H1 (cell line): ENCODE measurements around the gene THUMPD3. TPM values are rescaled to one million over a fixed set of nuclear protein-coding genes. Genes with fewer than 3 reads are reported as not detected.

Source experiments
- E2F6 ChIP-seq: IDR thresholded peaks from 2 replicates; pipeline ENCODE4 v1.6.1; 2012; ENCODE audit warnings: inconsistent platforms
- MAX ChIP-seq: IDR thresholded peaks from 2 replicates; pipeline ENCODE4 v1.6.1; 2012; ENCODE audit warnings: inconsistent platforms
- RAD21 ChIP-seq, 2 experiments: IDR thresholded peaks in 1 of 2; conservative IDR thresholded peaks in 1 of 2; 2 replicates each; pipeline ENCODE4 v1.6.1; 2011; ENCODE audit warnings: low read depth in 2 of 2, low read length in 2 of 2, improper control_type of control experiment in 1 of 2, inconsistent platforms in 1 of 2, mild to moderate bottlenecking in 1 of 2, moderate library complexity in 1 of 2
- SAP30 ChIP-seq: fragments of 300-600 bp; sonication (generic); IDR thresholded peaks from 2 replicates; pipeline ENCODE4 v1.7.1; 2012; ENCODE audit warnings: low read length, moderate library complexity, mild to moderate bottlenecking, inconsistent platforms; ENCODE audit not compliant: insufficient read depth, insufficient replicate concordance
- YY1 ChIP-seq: IDR thresholded peaks from 2 replicates; pipeline ENCODE4 v1.6.1; 2011; ENCODE audit warnings: low read depth, mild to moderate bottlenecking, low read length
- polyA plus RNA-seq, 7 experiments: library from polyadenylated mRNA; depleted of rRNA in 3 of 7; stranded (reverse) in 5 of 7; unstranded in 2 of 7; fragments of >200 nt in 5 of 7; fragments of 200-250 nt in 2 of 7; gene quantifications; 1 replicate in 5 of 7; 2 replicates in 1 of 7; 4 replicates in 1 of 7; pipeline versions ENCODE4 v1.2.1 to v1.2.3, GENCODE V29; 2011 to 2013; ENCODE audit warnings: missing spikeins in 2 of 7, mixed read lengths in 2 of 7
- total RNA-seq: library from RNA; stranded (reverse); fragmentation: NEBNext Ultra II Directional; extraction: Animal tissue kit (Norgen Biotek cat#: 25700); gene quantifications from 2 replicates; pipeline ENCODE4 v1.2.1, GENCODE V29; 2021

Gene THUMPD3
- total and polyA plus RNA-seq, 2 of the 8 experiments (the other 6 are each of a cell fraction or from before 2014, with no cell fraction given) = 26.7 to 68.9 TPM

- TF ChIP-seq E2F6 (peak; percentile 96), MAX (peak; percentile 98), SAP30 (peak; percentile 43), YY1 (peak; percentile 74), RAD21 (IDR thresholded peaks at IDR 0.05 in 1 of 2, conservative IDR thresholded peaks at IDR 0.05 in 1 of 2; ENCODE audit: low read depth in 2 of 2, low read length in 2 of 2) (peak in 1 of 2 experiments; percentile 16; a peak in 2 of 4 replicates)
Observed at GRCh38 chr3:9362731-9363530, at the start of gene THUMPD3 (continued).
